DMS114 treated with DMSO at 0.1 percent for 48 hours (cell line): Measurements from ENCODE around the gene PLA2G15.

Experiments
- DNase-seq: peaks from one replicate; lab custom pipeline; 2025; ENCODE audit not compliant: unreplicated experiment; lab: John Stamatoyannopoulos, UW

The PLA2G15 gene

GRCh38 chr16:68297908-68298307 is 52.7 kb downstream of the PLA2G15 start:
- DNase-seq = no peak

GRCh38 chr16:68298312-68298711 is 53.1 kb downstream of the PLA2G15 start:
- DNase-seq = no peak

- DNase-seq = no peak
Observed at GRCh38 chr16:68298907-68299561, 53.9 kb downstream of the PLA2G15 start.

DNA sequence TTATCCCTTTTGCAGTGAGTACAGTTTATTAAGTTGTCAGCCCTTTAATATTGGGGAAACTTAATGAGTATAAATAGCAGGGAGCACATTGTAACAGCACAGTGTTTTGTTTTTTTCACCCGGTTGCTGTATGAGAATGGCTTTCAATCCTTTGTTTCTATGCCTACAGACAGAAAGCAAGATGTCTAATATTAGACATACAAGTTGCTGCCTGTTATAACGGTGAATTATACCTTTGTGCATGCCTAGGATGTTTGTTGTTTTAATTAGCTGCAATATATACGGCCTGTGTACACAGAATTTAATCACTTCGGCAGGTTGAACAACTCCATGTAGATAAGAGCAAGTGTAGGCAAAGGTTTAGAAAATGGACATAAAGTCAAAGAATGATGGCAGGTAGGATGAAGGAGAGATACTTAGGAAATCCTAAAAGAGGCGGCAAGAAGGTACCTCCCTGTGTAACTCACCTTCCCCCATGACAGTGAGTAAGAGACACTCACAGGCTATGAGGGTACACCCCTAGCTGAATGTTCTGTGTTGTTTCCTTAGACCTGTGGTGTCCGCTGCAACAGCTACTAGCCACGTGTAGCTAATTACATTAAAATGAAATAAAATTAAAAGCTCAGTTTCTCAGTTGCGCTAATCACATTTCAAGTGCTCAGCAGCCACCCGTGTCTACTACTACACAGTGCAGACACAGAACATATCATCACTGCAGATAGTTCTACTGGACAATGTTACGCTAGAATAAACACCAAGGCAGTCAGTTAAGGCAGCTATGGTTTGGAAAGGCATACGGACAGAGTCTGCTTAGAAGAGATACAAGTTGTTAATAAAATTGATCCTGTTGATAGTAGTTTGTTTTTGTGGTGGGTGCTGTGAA is 54.6 kb downstream of the PLA2G15 start:
- no peak for DNase-seq

- DNase-seq = no peak
Observed at GRCh38 chr16:68300734-68301459, 55.7 kb downstream of the PLA2G15 start.

GRCh38 chr16:68306633-68307032 is 61.5 kb downstream of the PLA2G15 start:
- no peak for DNase-seq

- no peak for DNase-seq
Observed at GRCh38 chr16:68309799-68310198, 64.6 kb downstream of the PLA2G15 start.

GRCh38 chr16:68310437-68310773 is 65.2 kb downstream of the PLA2G15 start:
- no peak for DNase-seq
